ENCODE measurements around the gene FCRL6.

DNA sequence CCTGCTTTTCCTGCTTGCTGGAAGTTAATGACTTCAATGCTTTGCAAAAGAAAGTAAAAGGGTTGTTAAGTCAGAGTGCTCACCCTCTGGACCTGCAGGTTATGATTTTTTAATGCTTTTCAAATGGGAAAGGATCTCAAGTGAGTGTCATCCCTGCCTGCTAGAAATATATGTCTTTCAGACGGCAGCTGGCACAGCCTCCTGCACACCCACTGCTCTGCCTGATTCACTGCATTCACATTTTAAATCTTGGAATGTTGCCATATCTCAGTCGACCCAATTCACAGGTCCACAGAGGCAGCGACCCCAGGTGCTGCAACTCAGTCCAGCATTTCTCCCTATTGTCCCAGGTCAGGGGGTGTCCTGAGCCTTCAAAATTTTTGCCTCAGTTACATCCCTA, 10.7 kb upstream of the FCRL6 start:
- TF ChIP-seq, protein P1, sequence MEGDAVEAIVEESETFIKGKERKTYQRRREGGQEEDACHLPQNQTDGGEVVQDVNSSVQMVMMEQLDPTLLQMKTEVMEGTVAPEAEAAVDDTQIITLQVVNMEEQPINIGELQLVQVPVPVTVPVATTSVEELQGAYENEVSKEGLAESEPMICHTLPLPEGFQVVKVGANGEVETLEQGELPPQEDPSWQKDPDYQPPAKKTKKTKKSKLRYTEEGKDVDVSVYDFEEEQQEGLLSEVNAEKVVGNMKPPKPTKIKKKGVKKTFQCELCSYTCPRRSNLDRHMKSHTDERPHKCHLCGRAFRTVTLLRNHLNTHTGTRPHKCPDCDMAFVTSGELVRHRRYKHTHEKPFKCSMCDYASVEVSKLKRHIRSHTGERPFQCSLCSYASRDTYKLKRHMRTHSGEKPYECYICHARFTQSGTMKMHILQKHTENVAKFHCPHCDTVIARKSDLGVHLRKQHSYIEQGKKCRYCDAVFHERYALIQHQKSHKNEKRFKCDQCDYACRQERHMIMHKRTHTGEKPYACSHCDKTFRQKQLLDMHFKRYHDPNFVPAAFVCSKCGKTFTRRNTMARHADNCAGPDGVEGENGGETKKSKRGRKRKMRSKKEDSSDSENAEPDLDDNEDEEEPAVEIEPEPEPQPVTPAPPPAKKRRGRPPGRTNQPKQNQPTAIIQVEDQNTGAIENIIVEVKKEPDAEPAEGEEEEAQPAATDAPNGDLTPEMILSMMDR (IDR thresholded peaks at IDR 0.05; ENCODE audit: low read depth, low read length): no peak
- TF ChIP-seq POLR2A (IDR thresholded peaks at IDR 0.05; ENCODE audit: extremely low read depth, insufficient read length): no peak
- TF ChIP-seq, protein P2, sequence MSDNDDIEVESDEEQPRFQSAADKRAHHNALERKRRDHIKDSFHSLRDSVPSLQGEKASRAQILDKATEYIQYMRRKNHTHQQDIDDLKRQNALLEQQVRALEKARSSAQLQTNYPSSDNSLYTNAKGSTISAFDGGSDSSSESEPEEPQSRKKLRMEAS (IDR thresholded peaks at IDR 0.05; ENCODE audit: low read depth, low read length): no peak

All from NB4 (cell line).